NCI-H345 (cell line): ENCODE measurements around the gene SCAMP3.
"Not testable (repeated sequence)": the region's sequence is repeated elsewhere in the genome, so short reads cannot be mapped to it uniquely, and the experiment has no call there.

Experiments used
- DNase-seq: peaks from one replicate; lab custom pipeline; 2025; lab: John Stamatoyannopoulos, UW

SCAMP3 gene

DNA sequence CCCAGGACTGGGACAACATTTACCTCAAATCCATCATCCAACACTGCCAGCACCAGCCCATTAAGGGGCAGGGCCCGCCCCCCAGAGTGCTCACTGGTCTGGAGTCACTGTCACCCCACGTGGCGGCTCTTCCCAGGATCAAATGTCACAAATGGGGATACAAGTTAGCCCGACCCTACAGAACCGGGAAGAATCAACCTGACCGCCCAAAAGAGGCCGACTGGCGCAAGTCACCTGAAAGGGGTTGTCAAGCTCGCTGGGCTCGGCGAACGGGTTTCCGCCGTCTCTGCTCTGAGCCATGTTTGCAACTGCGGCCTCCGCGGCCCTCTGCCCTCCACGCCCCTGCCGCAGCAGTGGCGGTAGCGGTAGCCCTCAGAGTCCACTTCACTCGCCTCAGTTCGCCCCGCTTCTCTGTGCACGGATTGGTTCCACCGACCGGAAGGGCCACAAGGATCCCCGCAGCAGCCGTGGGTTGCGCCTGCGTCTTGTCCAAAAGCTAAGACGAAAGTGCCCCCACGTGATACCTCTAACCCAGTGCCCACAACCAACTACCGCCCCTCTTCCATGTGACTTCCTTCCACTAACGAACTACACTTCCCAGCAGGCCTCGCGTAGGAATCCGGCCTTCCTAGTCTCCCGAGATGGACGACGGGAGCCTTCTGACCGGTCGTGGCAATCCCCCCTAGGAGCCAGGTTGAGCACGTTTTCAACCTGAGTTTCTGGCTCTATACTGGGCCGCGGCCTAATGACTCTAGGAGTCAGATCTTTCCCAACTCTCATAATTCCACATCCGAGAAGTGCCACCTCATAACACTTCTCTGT lies at the start of gene SCAMP3:
Gene SCAMP3, minus strand, starts transcription at position 509 of the 822 bp plus-strand sequence. Its CDS starts 209 bp downstream, at position 300.
- peak; percentile 100 for DNase-seq

DNA sequence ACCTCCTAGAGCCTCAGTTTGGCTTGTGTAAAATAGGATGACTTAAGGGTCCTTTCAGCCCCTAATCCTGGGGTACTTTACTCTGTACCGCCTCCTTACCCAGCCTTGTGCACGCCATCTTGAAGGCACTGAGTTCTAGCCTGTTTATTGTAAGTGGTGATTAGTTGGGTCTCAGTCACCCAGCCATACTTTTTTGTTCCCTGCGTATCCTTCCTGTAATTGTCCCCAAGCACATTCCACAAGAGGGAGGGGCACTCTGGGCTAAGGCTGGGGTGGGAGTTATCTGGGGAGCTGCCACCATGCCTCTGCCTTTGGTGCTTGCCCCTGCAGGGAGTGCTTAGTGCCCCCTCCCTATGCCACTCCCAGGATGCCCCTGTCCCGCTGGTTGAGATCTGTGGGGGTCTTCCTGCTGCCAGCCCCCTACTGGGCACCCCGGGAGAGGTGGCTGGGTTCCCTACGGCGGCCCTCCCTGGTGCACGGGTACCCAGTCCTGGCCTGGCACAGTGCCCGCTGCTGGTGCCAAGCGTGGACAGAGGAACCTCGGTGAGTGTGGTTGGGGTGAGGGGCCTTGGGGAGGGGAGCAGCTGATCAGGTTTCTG lies 47.4 kb upstream of the SCAMP3 start:
- peak; percentile 64 for DNase-seq

DNA sequence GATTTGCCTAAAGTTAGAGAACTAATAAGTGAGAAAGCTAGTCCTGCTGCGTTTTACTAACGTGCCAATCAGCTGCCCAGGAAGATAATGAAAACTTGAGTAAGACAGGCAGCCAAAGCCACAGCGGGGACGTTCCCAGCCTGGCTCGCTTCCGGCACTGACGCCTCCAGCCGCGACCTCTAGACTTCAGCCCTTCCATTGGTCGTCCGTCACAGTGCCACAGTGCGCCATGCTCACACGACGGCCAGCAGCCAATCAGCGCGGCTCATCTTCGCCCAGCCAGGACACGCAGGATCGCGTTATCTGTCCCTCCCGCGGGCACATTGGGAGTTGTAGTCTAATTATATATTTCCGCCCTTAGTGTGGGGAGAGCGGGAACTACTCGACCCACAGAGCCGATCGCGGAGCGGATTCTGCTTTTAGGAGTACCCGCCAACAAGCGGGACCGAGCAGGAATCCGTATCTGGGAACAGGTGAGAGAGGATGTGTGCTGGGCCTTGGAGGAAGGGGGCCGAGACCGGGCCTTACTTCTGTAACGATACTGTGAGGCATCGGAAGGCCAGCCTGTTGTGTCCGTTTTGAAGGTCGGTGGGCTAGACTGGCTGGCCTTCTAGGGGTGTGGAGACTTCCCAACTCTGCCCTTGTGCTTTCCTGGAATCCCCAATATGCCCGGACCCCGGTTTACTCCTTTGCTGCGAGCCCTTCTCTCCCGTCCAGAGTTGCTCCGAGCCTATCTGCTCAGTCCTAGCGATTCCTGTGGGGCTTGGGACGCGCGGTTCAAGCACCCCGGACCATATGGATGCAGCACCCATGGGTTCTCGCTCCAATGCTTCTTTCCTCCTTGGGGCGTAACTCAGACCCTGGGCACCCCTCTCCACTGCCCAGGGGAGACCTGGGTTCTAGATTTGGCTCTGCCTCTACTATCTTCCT lies 46.6 kb upstream of the SCAMP3 start, which contains the start of gene FDPS:
Gene FDPS, plus strand, starts transcription at position 374 of the 930 bp plus-strand sequence. CDS start 924 bp downstream, outside the sequence.
- DNase-seq, result peak; percentile 100

DNA sequence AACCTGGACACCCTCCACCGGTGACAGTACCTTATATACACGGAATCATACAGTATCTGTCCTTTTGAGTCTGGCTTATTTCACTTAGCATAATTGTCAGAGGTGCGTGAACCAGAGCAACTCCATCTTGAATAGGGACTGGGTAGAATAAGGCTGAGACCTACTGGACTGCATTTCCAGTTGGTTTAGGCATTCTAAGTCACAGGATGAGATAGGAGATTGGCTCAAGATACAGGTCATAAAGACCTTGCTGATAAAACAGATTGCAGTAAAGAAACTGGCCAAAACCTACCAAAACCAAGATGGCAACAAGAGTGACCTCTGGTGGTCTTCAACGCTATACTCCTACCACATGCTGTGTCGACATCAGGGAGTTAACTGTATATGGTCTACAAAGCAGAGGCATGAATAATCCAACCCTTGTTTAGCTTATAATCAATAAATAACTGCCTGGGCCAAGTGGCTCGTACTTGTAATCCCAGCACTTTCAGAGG lies 45.1 kb upstream of the SCAMP3 start:
- peak; percentile 32 for DNase-seq

DNA sequence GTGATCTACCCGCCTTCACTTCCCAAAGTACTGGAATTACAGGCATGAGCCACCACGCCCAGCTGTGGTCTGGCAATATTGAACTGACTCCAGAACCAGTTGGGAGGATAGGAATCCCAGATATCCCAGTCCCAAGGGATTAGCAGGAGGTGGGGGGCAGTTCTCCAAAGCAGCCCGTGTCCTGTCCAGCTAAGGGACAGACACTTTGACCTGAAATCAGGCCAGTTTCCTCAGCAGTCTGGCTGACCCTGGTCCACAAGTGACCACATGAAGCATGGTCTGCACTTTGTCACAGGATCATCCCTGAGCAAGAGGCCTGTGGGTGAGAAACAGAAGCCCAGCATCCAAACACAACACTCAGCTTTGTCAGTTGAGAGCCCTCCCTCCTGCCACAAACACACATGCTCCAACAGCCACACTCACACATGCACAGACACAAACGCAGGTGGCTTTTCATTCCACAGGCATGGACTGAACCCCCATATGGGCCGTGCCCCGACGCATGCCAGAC lies 43.8 kb upstream of the SCAMP3 start:
- DNase-seq, result no peak

GRCh38 chr1:155304558-155305063 lies 42.5 kb upstream of the SCAMP3 start:
- no peak for DNase-seq

DNA sequence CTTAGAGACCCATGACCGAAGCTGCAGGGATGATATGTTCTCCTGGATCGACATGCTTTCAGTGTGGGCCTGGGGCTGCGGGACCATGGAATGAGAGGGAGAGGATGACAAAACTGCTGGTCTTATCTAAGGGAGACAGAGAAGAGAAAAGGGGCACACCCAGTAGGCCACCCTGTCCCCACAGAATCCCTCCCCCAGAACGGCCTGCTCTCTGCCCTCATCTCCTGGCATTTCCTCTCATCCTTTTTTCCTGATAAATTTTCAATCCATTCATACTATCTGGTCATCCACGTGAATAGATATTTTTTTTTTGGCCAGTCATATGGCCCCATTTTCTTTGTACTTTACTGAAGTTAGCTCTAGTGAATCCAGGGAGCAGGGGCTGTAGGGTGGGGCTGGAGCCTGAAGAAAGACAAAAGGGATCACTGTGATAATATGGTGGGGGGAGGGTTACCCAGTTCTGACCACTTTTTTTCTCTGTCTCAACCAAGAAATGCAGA lies 39.2 kb upstream of the SCAMP3 start, which contains the start of gene PKLR:
Gene PKLR, minus strand, starts transcription at position 97 of the 500 bp plus-strand sequence. Its CDS starts 43 bp downstream, at position 54.
- no peak for DNase-seq

DNA sequence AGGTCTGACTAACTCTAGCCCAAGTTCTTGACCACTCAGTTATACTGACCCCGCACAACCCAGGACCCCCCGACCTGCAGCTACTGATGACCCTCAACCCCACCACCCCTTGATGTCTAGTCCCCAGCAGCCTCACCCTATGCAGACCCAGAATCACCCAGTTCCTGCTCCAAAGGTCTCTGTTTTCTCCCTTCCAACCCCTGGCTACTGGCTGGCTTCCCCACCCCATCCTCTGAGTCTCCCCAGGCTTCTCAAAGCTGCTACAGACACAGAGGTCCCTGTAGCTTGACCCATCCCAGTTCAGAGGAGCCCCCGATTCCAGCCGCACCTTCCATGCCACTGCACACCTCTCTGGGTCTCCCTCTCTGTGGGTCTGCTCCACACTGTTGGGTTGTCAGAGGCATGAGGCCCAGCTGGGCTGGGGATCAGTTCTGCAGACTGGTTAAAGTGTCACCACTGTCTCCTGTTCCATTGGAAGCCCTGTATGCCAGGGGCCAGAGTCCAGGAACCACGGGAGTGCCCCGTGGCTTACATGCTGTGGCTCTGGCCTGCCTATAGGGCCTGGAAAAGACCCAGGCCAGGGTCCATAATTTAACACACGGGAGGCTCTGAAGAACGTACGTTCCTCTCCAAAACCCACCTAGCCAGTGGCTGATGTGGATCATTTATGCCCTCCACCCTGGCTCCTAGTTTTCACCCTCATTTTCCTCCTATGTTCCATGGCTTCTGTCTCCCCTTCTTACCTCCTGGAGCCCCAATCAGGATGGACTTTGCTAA lies 38.6 kb upstream of the SCAMP3 start:
- DNase-seq, result no peak

DNA sequence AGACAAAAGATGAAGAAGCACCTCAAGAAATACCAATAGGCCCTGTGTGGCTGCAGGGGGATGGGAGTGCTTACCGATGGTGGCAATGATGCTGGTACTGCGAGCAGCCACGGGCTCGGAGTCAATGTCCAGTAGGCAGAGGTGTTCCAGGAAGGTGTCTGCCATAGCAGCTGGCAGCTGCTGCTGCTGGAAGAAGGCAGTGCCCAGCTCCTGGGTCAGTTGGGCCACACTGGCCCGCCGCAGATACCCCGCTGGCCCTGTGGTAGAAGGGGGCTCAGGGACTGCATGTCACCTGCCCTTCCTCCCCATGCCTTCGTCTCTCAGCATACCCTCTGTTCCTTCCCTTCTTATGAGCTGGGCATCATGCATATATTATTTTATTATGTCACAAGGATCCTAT lies 37.9 kb upstream of the SCAMP3 start:
- no peak for DNase-seq

DNA sequence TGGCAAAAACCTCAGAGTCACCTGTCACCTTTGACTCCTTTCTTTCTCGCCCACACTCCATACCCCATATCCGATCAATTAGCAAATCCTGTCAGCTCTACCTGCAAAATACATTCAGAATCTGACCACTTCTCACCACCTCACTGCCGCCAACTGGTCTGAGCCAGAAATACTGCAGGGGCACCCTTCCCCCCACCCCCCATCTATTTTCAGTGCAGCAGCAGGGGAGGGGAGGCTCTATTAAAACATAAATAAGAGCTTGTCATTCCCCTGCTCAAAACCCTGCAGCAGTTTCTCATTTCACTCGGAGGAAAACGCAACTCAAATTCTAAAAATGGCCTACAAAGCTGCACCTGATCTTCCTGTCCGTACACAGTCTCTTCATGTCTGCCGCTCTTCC lies 35.2 kb upstream of the SCAMP3 start:
- DNase-seq, result no peak

DNA sequence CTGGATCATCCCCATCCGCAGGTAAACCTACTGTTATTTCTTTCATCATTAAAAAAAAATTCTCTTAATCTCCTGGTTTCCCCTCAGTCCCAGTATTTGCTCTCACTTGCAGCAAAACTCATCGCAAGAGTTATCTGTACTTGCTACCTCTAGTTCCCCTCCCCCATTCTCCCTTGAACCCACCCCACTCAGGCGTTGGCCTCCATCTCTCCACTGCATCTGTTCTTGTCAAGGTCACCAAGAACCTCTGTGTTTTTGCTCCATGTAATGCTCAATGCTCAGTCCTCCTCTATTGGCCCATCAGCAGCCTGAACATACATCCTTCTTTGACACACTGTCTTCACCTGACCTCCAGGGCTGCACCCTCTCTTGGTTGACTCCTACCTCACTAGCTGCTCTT lies 34.5 kb upstream of the SCAMP3 start:
- no peak for DNase-seq

DNA sequence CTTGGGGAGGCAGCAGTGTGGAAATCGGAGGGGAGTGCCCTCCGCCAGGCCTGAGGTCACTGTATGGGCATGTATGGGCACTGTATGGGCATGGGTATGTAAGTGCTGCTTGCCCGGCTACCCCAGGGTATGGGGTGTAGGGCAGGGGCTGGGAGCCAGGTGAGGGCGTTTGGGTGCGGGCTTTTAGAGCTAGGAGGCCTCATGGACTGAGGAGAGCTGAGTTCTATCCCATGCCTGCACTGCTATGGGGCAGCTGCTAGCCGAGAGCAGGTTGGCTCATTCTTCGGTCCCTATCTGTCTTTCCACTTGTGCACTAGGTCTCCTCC lies 33.7 kb upstream of the SCAMP3 start:
- DNase-seq, result no peak

DNA sequence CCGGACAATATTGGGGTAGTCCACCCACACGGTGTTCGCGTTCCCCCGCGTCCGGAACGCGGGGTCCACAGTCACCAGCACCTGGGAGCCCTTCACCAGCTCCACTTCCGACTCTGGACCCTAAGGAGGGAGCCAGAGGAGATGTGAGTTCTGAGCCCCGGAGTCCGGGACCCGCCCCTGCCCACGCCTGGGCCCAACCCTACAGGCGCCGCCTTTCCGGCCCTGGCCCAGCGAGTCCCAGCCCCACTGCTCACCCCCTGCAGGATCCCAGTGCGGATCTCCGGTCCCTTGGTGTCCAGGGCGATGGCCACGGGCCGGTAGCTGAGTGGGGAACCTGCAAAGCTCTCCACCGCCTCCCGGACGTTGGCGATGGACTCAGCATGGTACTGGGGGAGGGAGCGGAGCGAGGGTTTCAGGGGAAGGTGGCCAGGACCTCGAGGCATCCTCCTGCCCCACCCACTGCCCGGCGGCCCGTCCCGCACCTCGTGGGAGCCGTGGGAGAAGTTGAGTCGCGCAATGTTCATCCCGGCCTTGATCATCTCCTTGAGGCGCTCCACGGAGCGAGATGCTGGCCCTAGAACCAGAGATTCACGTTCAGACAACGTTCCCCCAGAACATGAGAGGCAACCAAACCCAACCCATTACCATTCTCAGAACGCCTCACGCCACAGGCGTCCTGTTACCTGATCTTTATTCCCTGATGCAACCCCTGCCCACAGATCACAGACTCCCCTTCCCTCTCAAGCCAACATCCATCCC lies 33.2 kb upstream of the SCAMP3 start:
- DNase-seq, result no peak

- DNase-seq, result no peak
Measured at GRCh38 chr1:155294520-155295182, 32.5 kb upstream of the SCAMP3 start.

DNA sequence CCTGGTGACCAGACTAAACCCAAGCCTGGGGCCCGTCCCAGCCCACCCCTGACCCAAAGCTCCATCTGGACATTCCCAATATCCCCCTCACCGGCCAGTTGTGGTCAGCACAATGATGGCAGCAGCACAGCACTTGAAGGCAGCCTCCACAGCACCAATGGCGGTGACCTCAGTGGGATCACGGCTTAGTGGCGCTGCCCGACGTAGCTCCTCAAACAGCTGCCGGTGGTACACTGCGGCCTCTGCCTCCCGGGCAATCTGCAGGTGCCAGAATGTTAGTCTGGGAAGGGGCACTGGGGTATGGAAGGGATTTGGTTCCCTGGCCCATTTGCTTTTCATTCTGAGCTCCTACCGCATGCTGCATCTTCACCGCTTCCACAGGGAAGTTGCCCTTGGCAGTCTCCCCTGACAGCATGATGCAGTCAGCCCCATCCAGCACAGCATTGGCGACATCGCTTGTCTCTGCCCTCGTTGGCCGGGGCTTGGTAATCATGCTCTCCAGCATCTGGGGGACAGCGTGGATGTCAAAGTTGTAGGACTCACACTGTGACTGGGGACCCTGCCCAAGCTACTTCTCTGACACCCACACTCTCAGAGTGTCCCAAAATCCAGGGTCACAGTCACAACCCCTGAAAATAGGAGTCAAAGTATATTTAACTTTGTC lies 31.1 kb upstream of the SCAMP3 start:
- DNase-seq, result no peak

GRCh38 chr1:155291006-155291405 lies 28.8 kb upstream of the SCAMP3 start:
- not testable (repeated sequence) for DNase-seq

DNA sequence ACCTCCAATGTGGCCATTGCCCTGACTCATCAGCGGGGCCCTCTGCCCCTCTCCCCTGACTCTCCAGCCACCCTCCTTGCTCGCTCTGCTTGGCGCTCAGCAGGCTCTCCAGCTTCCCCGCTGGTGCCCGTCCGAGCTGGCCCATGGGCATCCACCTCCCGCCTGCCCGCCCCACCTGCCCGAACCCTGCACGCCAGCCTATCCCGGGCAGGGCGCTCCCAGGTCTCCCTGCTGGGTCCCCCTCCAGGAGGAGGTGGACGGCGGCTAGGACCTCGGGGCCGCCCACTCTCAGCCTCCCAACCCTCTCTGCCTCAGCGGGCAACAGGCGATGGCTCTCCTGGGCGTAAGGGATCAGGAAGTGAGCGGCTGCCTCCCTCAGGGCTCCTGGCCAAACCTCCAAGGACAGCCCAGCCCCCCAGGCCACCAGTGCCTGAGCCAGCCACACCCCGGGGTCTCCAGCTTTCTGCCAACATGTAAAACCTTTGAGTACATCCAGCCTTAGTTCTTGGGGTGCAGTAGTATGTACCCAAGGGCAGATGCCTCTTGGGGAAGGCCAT lies 25.9 kb upstream of the SCAMP3 start:
- DNase-seq, result no peak

- DNase-seq, result no peak
Measured at GRCh38 chr1:155286544-155286943, 24.4 kb upstream of the SCAMP3 start.

GRCh38 chr1:155285631-155286044 lies 23.5 kb upstream of the SCAMP3 start:
- no peak for DNase-seq
